ENCODE measurements around the gene P2RX6. TPM values are rescaled to one million over a fixed set of nuclear protein-coding genes. Genes with fewer than 3 reads are reported as not detected.
"Not testable (repeated sequence)": the region's sequence is repeated elsewhere in the genome, so short reads cannot be mapped to it uniquely, and the experiment has no call there.

The P2RX6 gene
- under 1 TPM; 0.18 to 0.25 TPM for total RNA-seq

- H3K27me3 Mint-ChIP-seq = no peaks in the 10 kb centered on the region
- ATAC-seq (no peak), DNase-seq (peak; percentile 2)
- peak within 1 kb of the TSS; percentile 78 for H3K4me3 Mint-ChIP-seq
- intact Hi-C loops (cut with DNase I, micrococcal nuclease) = loop anchor here in 1 of 2 experiments (1.0 kb wide), 3 partner anchors 13 to 157 kb away; partner anchors contain the start of genes LZTR1, PI4KA and THAP7
- H3K9me3 Mint-ChIP-seq (ENCODE audit: low read depth) = no peaks in the 10 kb centered on the region
- CTCF ChIA-PET = interaction anchor here (0.6 to 1.3 kb wide), 4 partner anchors 12 to 169 kb away, joined by 3 to 4 read pairs (median 4); no protein-coding TSS in a partner anchor
- H3K36me3 Mint-ChIP-seq (ENCODE audit: low read depth) = no peaks in the 10 kb centered on the region
- POLR2A ChIA-PET = interaction anchor here (0.7 kb wide), 1 partner anchor 271 kb away, joined by 4 read pairs; no protein-coding TSS in a partner anchor
- peak within 1 kb of the TSS; percentile 67 for H3K27ac Mint-ChIP-seq
- peaks cover 20% of the 10 kb centered on the region for H3K4me1 Mint-ChIP-seq
Observed at GRCh38 chr22:21014726-21015465, at the start of gene P2RX6. TSS of gene P2RX6 (plus strand) at chr22:21015165. CDS start at chr22:21015175, 10 bp downstream.

GRCh38 chr22:20965888-20966855 lies 48.8 kb upstream of the P2RX6 start:
- Mint-ChIP-seq H3K27ac (no peak overlapping the region), H3K4me3 (no peak overlapping the region)
- intact Hi-C loops (cut with DNase I, micrococcal nuclease) = loop anchor here in 1 of 2 experiments (10.0 kb wide), 1 partner anchor 139 kb away; no protein-coding TSS in a partner anchor

GRCh38 chr22:20966883-20967696 lies 47.9 kb upstream of the P2RX6 start, which contains the start of gene AIFM3:
TSS of gene AIFM3 (plus strand) at chr22:20967255. CDS start at chr22:20967945, 690 bp downstream.
- H3K27ac Mint-ChIP-seq = no peak within 1 kb of the TSS
- no peaks in the 10 kb centered on the region for H3K9me3 Mint-ChIP-seq (ENCODE audit: low read depth)
- intact Hi-C loops (cut with DNase I, micrococcal nuclease) = loop anchor here in 1 of 2 experiments (10.0 kb wide), 1 partner anchor 138 kb away; no protein-coding TSS in a partner anchor
- H3K27me3 Mint-ChIP-seq = peaks cover 7% of the 10 kb centered on the region
- ChIA-PET CTCF (interaction anchor here (0.7 kb wide), 1 partner anchor 182 kb away, joined by 3 read pairs; no protein-coding TSS in a partner anchor), POLR2A (no interaction called here)
- DNase-seq (no peak), ATAC-seq (no peak)
- H3K36me3 Mint-ChIP-seq (ENCODE audit: low read depth) = no peaks in the 10 kb centered on the region
- no peak within 1 kb of the TSS for H3K4me3 Mint-ChIP-seq
- H3K4me1 Mint-ChIP-seq = peaks cover 6% of the 10 kb centered on the region

More at GRCh38 chr22:20965888-20966855, 48.8 kb upstream of the P2RX6 start:
- ChIA-PET POLR2A (no interaction called here), CTCF (interaction anchor here (0.7 to 1.1 kb wide), 2 partner anchors 36 to 181 kb away, joined by 3 read pairs; partner anchors contain the start of gene THAP7)
- no peak for DNase-seq
- no peak for ATAC-seq
- H3K27me3 Mint-ChIP-seq = peaks cover 7% of the 10 kb centered on the region
- peaks cover 11% of the 10 kb centered on the region for H3K4me1 Mint-ChIP-seq
- H3K9me3 Mint-ChIP-seq (ENCODE audit: low read depth) = no peaks in the 10 kb centered on the region
- no peaks in the 10 kb centered on the region for H3K36me3 Mint-ChIP-seq (ENCODE audit: low read depth)

GRCh38 chr22:20967697-20968211 lies 47.2 kb upstream of the P2RX6 start:
- DNase-seq (no peak), ATAC-seq (no peak)
- CTCF ChIA-PET = interaction anchor here (1.2 kb wide), 1 partner anchor 15 kb away, joined by 4 read pairs; the partner anchor contains the start of gene LZTR1
- intact Hi-C loops (cut with DNase I, micrococcal nuclease) = loop anchor here in 1 of 2 experiments (10.0 kb wide), 1 partner anchor 137 kb away; no protein-coding TSS in a partner anchor
- H3K4me3 Mint-ChIP-seq = no peak overlapping the region
- H3K36me3 Mint-ChIP-seq (ENCODE audit: low read depth) = no peaks in the 10 kb centered on the region
- no peaks in the 10 kb centered on the region for H3K9me3 Mint-ChIP-seq (ENCODE audit: low read depth)
- no peak overlapping the region for H3K27ac Mint-ChIP-seq
- H3K4me1 Mint-ChIP-seq = peaks cover 6% of the 10 kb centered on the region
- peaks cover 7% of the 10 kb centered on the region for H3K27me3 Mint-ChIP-seq
- POLR2A ChIA-PET = no interaction called here

- Mint-ChIP-seq H3K36me3 (ENCODE audit: low read depth) (no peaks in the 10 kb centered on the region), H3K27me3 (peaks cover 7% of the 10 kb centered on the region), H3K4me1 (peaks cover 6% of the 10 kb centered on the region), H3K27ac (no peak overlapping the region), H3K9me3 (ENCODE audit: low read depth) (no peaks in the 10 kb centered on the region), H3K4me3 (no peak overlapping the region)
- intact Hi-C loops (cut with DNase I, micrococcal nuclease) = loop anchor here in 1 of 2 experiments (10.0 kb wide), 1 partner anchor 136 kb away; no protein-coding TSS in a partner anchor
- ChIA-PET POLR2A (no interaction called here), CTCF (interaction anchor here (1.2 kb wide), 1 partner anchor 14 kb away, joined by 4 read pairs; the partner anchor contains the start of gene LZTR1)
- DNase-seq = no peak
- ATAC-seq = no peak
Observed at GRCh38 chr22:20968281-20968977, 46.5 kb upstream of the P2RX6 start.

- no peak for DNase-seq
- ChIA-PET CTCF (interaction anchor here (1.2 to 2.2 kb wide), 2 partner anchors 9 to 10 kb away, joined by 3 to 10 read pairs; no protein-coding TSS in a partner anchor), POLR2A (interaction anchor here (0.7 kb wide), 1 partner anchor 30 kb away, joined by 3 read pairs; no protein-coding TSS in a partner anchor)
- Mint-ChIP-seq H3K4me3 (no peak overlapping the region), H3K9me3 (ENCODE audit: low read depth) (no peaks in the 10 kb centered on the region), H3K4me1 (no peaks in the 10 kb centered on the region), H3K27me3 (no peaks in the 10 kb centered on the region), H3K27ac (no peak overlapping the region), H3K36me3 (ENCODE audit: low read depth) (no peaks in the 10 kb centered on the region)
- intact Hi-C loops (cut with DNase I, micrococcal nuclease) = no loop called here
- no peak for ATAC-seq
Observed at GRCh38 chr22:20970939-20971657, 43.9 kb upstream of the P2RX6 start.

GRCh38 chr22:20972014-20972694 lies 42.8 kb upstream of the P2RX6 start:
- DNase-seq; H3K9me3 Mint-ChIP-seq (ENCODE audit: low read depth); H3K27ac Mint-ChIP-seq; H3K36me3 Mint-ChIP-seq (ENCODE audit: low read depth); H3K4me3 Mint-ChIP-seq; H3K27me3 Mint-ChIP-seq; intact Hi-C loops (cut with DNase I, micrococcal nuclease); H3K4me1 Mint-ChIP-seq; ATAC-seq: not testable (repeated sequence)
- ChIA-PET POLR2A (interaction anchor here (0.8 to 1.2 kb wide), 2 partner anchors 9 to 10 kb away, joined by 3 to 6 read pairs; partner anchors contain the start of gene LZTR1), CTCF (interaction anchor here (0.7 kb wide), 1 partner anchor 41 kb away, joined by 3 read pairs; no protein-coding TSS in a partner anchor)

- ChIA-PET CTCF (interaction anchor here (0.7 to 1.0 kb wide), 2 partner anchors 42 kb away, joined by 3 read pairs; partner anchors contain the start of gene P2RX6), POLR2A (interaction anchor here (0.8 to 1.2 kb wide), 2 partner anchors 8 to 9 kb away, joined by 3 to 6 read pairs; partner anchors contain the start of gene LZTR1)
- no peak for DNase-seq
- Mint-ChIP-seq H3K9me3 (ENCODE audit: low read depth) (no peaks in the 10 kb centered on the region), H3K4me1 (no peaks in the 10 kb centered on the region), H3K27me3 (no peaks in the 10 kb centered on the region), H3K27ac (no peak overlapping the region), H3K36me3 (ENCODE audit: low read depth) (no peaks in the 10 kb centered on the region), H3K4me3 (no peak overlapping the region)
- no peak for ATAC-seq
- intact Hi-C loops (cut with DNase I, micrococcal nuclease) = no loop called here
Observed at GRCh38 chr22:20972933-20973577, 41.9 kb upstream of the P2RX6 start.

Measured in activated CD4-positive, alpha-beta T cell treated with anti-CD3 and anti-CD28 coated beads for 36 hours (primary cell).